SU-DHL-6 (cell line): ENCODE results near the gene KLF2.

ENCODE experiments used
- H2AFZ ChIP-seq: fragments of 200-600 bp; sonication (generic); 2 replicates; pipeline ENCODE4 v1.6.1; 2014; ENCODE audit warnings: low read depth, mild to moderate bottlenecking, moderate library complexity, mixed read lengths, antibody characterized with exemption, low read length; ENCODE audit not compliant: severe bottlenecking
- H3F3A ChIP-seq: fragments of 200-600 bp; shearing (Covaris generic); 2 replicates; pipeline ENCODE4 v1.6.0; 2016; ENCODE audit warnings: antibody characterized with exemption, mild to moderate bottlenecking; ENCODE audit not compliant: insufficient read depth
- H3K27ac ChIP-seq: fragments of 200-600 bp; sonication (generic); 2 replicates; pipeline ENCODE4 v1.5.1; 2016; ENCODE audit warnings: low read depth, mild to moderate bottlenecking, low read length, moderate library complexity, mixed read lengths
- H3K27me3 ChIP-seq: fragments of 200-600 bp; sonication (generic), shearing (Covaris generic); 2 replicates; pipeline ENCODE4 v1.6.0; 2014; ENCODE audit warnings: mild to moderate bottlenecking, low read length
- H3K36me3 ChIP-seq: fragments of 200-600 bp; sonication (generic); 2 replicates; pipeline ENCODE4 v1.6.1; 2014; ENCODE audit warnings: mild to moderate bottlenecking, low read length, mixed read lengths
- H3K4me2 ChIP-seq: fragments of 300-600, 200-600 bp; shearing (Covaris generic), sonication (generic); 2 replicates; pipeline ENCODE4 v1.6.0; 2014; ENCODE audit warnings: low read length, low read depth, mild to moderate bottlenecking; ENCODE audit not compliant: poor library complexity, severe bottlenecking
- H3K4me3 ChIP-seq: fragments of 200-600 bp; sonication (generic); 2 replicates; pipeline ENCODE4 v1.5.1; 2014; ENCODE audit warnings: antibody characterized with exemption, low read length, mild to moderate bottlenecking, mixed read lengths; ENCODE audit not compliant: insufficient read depth, poor library complexity, severe bottlenecking
- H3K79me2 ChIP-seq: fragments of 200-600 bp; sonication (generic); 2 replicates; pipeline ENCODE4 v1.6.1; 2014; ENCODE audit warnings: mild to moderate bottlenecking, low read length, moderate library complexity; ENCODE audit not compliant: insufficient read depth
- H3K9ac ChIP-seq: fragments of 200-600 bp; sonication (generic); 2 replicates; pipeline ENCODE4 v1.7.0; 2014; ENCODE audit warnings: mild to moderate bottlenecking, low read length
- H3K9me2 ChIP-seq: fragments of 200-600 bp; sonication (generic); replicated peaks from 2 replicates; pipeline ENCODE4 v1.6.1; 2014; ENCODE audit warnings: low read length; ENCODE audit not compliant: insufficient read depth
- H3K9me3 ChIP-seq: fragments of 200-600 bp; sonication (generic); 2 replicates; pipeline ENCODE4 v1.6.1; 2014; ENCODE audit warnings: low read length, mixed read lengths; ENCODE audit not compliant: insufficient read depth
- H4K20me1 ChIP-seq: fragments of 200-600 bp; sonication (generic); 2 replicates; pipeline ENCODE4 v1.6.1; 2014; ENCODE audit warnings: low read depth, mild to moderate bottlenecking, antibody characterized with exemption, low read length, moderate library complexity, mixed read lengths
- EZH2phosphoT487 ChIP-seq: fragments of 200-600 bp; sonication (generic), shearing (Covaris generic); conservative IDR thresholded peaks from 2 replicates; pipeline ENCODE4 v1.6.1; 2018; ENCODE audit warnings: mild to moderate bottlenecking, antibody characterized with exemption, low read length, moderate library complexity, mixed read lengths
- TF ChIP-seq, protein P1 (sequence below): fragments of 200-600 bp; sonication (generic); IDR thresholded peaks from one replicate; pipeline ENCODE4 v1.5.1; 2017; ENCODE audit warnings: antibody characterized with exemption, mild to moderate bottlenecking, low read length, moderate library complexity; ENCODE audit not compliant: insufficient read depth, poor library complexity, severe bottlenecking

KLF2 gene

DNA sequence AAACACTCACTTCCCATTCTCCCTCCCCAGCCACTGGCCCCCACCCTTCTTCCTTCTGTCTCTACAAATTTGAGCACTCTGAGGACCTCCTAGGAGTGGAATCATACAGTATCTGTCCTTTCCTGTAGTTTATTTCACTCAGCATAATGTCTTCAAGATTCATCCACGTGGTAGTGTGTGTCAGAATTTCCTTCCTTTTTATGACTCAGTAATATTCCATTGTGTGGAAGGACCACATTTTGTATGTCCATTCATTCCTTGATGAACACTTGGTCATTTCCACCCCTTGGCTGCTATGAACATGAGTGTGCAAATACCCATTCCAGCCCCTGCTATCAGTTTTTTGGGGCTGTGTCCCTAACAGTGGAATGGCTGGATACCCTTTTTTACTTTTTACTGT, 9.8 kb downstream of the KLF2 start:
- H3F3A ChIP-seq, result no peaks in the 10 kb centered on the region
- no peaks in the 10 kb centered on the region for H3K36me3 ChIP-seq
- H3K9me2 ChIP-seq, result no peaks in the 10 kb centered on the region
- no peak overlapping the region for H3K4me2 ChIP-seq
- H3K9ac ChIP-seq, result no peak overlapping the region
- H3K27me3 ChIP-seq, result no peaks in the 10 kb centered on the region
- H2AFZ ChIP-seq, result no peak overlapping the region
- H3K4me3 ChIP-seq, result no peak overlapping the region
- no peaks in the 10 kb centered on the region for H3K9me3 ChIP-seq
- TF ChIP-seq, protein P1, sequence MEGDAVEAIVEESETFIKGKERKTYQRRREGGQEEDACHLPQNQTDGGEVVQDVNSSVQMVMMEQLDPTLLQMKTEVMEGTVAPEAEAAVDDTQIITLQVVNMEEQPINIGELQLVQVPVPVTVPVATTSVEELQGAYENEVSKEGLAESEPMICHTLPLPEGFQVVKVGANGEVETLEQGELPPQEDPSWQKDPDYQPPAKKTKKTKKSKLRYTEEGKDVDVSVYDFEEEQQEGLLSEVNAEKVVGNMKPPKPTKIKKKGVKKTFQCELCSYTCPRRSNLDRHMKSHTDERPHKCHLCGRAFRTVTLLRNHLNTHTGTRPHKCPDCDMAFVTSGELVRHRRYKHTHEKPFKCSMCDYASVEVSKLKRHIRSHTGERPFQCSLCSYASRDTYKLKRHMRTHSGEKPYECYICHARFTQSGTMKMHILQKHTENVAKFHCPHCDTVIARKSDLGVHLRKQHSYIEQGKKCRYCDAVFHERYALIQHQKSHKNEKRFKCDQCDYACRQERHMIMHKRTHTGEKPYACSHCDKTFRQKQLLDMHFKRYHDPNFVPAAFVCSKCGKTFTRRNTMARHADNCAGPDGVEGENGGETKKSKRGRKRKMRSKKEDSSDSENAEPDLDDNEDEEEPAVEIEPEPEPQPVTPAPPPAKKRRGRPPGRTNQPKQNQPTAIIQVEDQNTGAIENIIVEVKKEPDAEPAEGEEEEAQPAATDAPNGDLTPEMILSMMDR, result no peak
- TF ChIP-seq EZH2phosphoT487, result no peak
- no peak overlapping the region for H3K27ac ChIP-seq
- H3K79me2 ChIP-seq, result no peaks in the 10 kb centered on the region
- H4K20me1 ChIP-seq, result no peaks in the 10 kb centered on the region

DNA sequence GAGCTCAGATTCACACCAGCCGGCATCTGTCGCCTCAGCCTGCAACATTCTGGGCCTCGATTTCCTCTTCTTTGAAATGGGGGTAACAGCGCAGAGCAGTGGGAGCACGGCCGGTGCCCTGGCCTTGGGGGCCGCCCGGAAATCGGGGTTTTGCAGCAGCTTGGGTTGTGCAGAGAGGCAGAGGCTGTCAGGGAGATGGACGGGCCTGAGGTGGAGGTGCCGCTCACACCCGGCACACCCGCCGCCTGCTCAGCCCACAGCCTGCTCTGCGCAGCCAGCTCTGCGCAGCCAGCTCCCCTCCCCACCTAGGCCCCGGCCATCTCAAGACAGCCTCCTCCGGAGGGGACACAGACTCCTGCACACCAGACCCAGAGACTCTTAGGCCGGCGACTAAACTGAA, 10.6 kb downstream of the KLF2 start:
- Histone ChIP-seq H3K36me3 (no peaks in the 10 kb centered on the region), H3K79me2 (no peaks in the 10 kb centered on the region), H3K27ac (no peak overlapping the region), H3K4me2 (no peak overlapping the region), H2AFZ (no peak overlapping the region), H3F3A (no peaks in the 10 kb centered on the region), H3K9me3 (no peaks in the 10 kb centered on the region), H3K27me3 (no peaks in the 10 kb centered on the region), H4K20me1 (no peaks in the 10 kb centered on the region), H3K9ac (no peak overlapping the region), H3K4me3 (no peak overlapping the region), H3K9me2 (no peaks in the 10 kb centered on the region)
- no peak for TF ChIP-seq EZH2phosphoT487
- TF ChIP-seq, protein P1, result no peak

DNA sequence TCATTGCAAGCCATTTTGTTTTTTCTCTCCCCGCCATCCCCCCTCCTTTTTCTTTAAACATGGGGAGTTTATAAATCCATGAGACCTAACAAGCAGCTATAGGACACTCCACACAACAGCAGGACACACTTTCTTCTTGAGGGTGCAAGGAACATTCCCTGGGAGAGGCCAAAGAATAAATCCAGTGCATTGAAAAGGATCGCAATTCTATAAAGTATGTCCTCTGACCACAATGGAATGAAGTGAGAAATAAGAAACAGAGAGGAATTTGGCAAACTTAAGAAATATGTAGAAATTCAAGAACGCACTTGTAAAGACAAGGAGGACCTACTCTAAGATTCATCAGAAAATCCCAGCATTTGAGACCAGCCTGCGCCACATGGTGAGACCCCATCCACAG, 11.9 kb downstream of the KLF2 start:
- no peak overlapping the region for H3K4me3 ChIP-seq
- no peaks in the 10 kb centered on the region for H3K9me3 ChIP-seq
- H3K9ac ChIP-seq, result no peak overlapping the region
- H3K79me2 ChIP-seq, result no peaks in the 10 kb centered on the region
- no peaks in the 10 kb centered on the region for H3K9me2 ChIP-seq
- H3K27ac ChIP-seq, result no peak overlapping the region
- H3F3A ChIP-seq, result no peaks in the 10 kb centered on the region
- no peaks in the 10 kb centered on the region for H4K20me1 ChIP-seq
- no peaks in the 10 kb centered on the region for H3K36me3 ChIP-seq
- TF ChIP-seq EZH2phosphoT487, result no peak
- TF ChIP-seq, protein P1, result no peak
- H2AFZ ChIP-seq, result no peak overlapping the region
- no peaks in the 10 kb centered on the region for H3K27me3 ChIP-seq
- H3K4me2 ChIP-seq, result no peak overlapping the region
